VCaP (cell line): ENCODE data around the gene COX8C.

Source experiments
- H3K27ac ChIP-seq: fragments of 450-650 bp; 2 replicates; pipeline ENCODE4 v1.5.1; 2017
- CTCF ChIP-seq: fragments of 450-650 bp; conservative IDR thresholded peaks from 2 replicates; pipeline ENCODE4 v1.5.1; 2017; ENCODE audit warnings: mild to moderate bottlenecking, moderate library complexity

COX8C gene, protein sequence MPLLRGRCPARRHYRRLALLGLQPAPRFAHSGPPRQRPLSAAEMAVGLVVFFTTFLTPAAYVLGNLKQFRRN

GRCh38 chr14:93346926-93347721 lies at the start of gene COX8C:
TSS of gene COX8C (plus strand) at chr14:93347182. CDS start at chr14:93347269, 87 bp downstream.
- no peak within 1 kb of the TSS for H3K27ac ChIP-seq
- no peak for TF ChIP-seq CTCF

DNA sequence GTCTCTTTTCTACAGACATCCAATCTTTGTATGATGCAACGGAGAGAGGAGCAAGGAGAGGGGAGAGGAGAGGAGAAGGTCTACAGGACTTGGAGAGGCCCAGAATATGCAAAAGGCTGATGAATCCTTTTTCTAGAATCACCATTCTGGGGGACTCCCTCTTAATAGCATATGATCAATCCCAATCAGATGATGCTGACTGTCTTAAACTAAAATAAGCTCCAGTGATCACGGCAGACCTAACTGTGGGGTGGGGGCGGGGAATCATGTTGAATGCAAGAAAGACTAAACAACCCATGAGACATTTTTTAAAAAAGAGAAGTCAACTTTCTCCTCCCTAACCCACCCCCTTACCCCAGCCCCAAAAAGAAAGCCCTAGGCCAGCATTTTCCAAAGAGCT lies 47.6 kb upstream of the COX8C start:
- TF ChIP-seq CTCF = no peak
- peak overlapping the region; percentile 77 for H3K27ac ChIP-seq

DNA sequence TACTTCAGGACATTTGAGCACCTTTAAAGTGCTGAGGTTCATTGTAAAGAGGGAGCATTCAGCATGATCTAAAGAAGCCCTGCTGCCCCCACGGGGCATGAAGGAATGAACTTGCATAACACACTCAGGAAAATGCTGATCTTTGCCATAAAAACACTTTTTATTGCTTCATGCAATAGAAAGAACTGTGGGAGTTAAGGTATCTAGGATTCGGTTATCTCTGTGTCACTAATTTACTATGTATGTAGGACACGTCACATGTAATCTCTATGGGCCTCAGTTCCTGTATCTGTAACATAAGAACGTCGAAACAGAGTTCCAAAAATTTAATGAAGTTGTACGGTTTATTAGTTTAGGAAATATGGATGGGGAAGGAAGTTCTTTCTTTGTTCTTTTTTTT lies 47.1 kb upstream of the COX8C start:
- H3K27ac ChIP-seq = no peak overlapping the region
- no peak for TF ChIP-seq CTCF

DNA sequence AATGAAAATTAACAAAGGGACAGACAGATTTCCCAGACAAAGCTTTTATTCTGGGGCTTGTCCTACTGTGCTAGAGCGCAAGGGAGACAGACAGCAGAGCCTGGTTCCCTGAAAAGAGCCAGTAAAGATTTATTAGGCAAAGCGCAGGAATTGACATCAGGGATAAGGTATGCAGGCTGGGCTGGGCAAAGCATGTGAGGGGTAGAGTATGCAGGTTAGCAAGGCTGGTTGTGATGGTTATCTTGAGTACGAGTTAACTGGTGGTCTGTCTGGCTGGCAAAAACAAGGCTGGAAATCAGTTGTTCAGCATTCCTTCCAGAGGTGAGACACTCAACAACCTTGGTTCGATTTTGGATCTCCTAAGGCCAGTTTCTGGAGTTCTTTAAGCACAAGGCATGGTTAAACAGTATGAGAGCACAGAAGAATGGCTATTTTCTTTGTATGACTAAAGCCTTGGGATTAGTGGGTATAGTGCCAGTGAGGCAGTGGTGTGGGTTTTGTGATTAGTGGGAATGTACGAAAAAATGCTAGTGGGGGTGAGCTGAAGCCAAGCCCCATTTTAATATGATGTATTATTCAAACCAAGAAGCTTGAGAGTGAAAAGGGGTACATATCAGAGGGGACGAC lies 45.0 kb upstream of the COX8C start:
- H3K27ac ChIP-seq = no peak overlapping the region
- no peak for TF ChIP-seq CTCF

DNA sequence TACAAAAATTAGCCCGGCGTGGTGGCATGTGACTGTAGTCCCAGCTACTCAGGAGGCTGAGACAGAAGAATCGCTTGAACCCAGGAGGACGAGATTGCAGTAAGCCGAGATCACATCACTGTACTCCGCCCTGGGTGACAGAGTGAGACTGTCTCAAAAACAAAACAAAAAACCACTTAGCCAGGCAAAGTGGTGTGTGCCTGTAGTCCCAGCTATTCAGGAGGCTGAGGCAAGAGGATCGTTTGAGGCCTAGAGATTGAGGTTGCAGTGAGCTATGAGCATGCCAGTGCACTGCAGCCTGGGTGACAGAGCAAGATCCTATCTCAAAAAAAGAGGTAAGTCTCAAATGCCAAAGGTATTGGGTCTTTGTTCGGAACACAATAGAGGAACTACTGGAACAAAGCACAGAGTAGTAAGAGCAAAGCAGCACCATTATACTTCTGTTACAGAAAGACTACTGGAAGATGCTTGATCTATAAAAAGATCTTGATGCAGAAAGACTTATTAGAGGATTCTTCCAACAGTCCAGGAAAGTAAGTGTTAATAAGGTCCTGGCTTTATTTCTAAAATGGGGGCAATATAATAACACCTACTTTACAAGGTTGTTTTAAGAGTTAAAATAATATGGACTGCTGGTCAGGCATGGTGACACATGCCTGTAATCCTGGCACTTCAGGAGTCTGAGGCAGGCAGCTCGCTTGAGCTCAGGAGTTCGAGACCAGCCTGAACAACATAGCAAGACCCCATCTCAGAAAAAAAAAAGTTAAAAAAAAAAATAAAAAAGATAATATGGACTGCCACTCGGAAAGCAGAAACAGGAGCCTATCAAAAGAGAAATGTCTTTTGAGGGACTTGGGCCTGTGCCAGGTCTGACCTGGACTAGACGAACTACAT lies 44.0 kb upstream of the COX8C start:
- no peak overlapping the region for H3K27ac ChIP-seq
- TF ChIP-seq CTCF = no peak

DNA sequence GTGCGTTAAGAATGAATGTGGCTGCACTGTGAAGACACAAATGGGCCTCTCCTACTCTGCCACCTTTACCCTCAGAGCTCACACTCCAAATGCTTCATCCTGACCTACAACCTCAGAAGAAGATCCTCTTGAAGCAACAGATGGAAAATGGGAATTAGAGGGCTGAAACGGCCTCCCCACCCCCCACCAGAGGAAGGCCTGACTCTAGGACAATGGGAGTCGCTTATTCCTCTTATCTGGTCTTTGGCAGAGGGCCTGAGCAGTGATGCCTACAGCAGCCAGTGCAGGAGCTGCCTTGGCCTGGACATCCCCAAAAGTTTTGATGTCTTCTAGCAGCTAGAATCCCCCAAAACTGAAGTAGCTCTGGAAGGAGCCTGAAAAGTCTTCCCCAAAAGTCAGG lies 43.3 kb upstream of the COX8C start:
- no peak for TF ChIP-seq CTCF
- H3K27ac ChIP-seq = no peak overlapping the region

DNA sequence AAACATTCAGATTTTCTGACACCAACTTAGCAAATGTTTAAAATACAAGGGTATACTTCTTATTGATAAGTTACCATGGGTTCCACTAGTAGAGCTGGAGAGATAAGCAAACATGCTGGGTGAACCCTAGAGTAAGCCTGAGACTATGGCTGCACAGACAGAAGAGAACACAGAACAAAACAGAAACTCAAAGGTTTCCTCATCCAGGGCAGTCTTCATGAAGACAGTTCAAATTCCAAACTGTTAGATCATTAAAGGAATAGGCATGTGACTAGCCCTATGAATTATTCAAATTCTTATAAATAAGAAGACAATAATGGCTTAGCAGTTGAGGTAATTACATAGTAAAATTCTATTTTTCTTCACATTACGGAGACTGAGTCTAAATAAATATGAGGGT lies 42.2 kb upstream of the COX8C start:
- no peak overlapping the region for H3K27ac ChIP-seq
- no peak for TF ChIP-seq CTCF
